HepG2 (cell line): ENCODE results near the gene REEP2. TPM values are rescaled to one million over a fixed set of nuclear protein-coding genes. Genes with fewer than 3 reads are reported as not detected.

Source experiments
- FOXA1 ChIP-seq, 2 experiments: fragments of 450-650 bp in 1 of 2; sonication (generic) in 1 of 2; formaldehyde crosslinking in 1 of 2; IDR thresholded peaks; 2 replicates each; pipeline versions ENCODE4 v1.4.0 to v1.6.1; 2016 to 2020; ENCODE audit warnings: missing genetic modification reagents in 1 of 2
- MEF2D ChIP-seq: sonication (generic); formaldehyde crosslinking; IDR thresholded peaks from 2 replicates; pipeline ENCODE4 v1.5.1; 2020; ENCODE audit warnings: mild to moderate bottlenecking, missing genetic modification reagents
- PHF21A ChIP-seq: sonication (generic); formaldehyde crosslinking; IDR thresholded peaks from 2 replicates; pipeline ENCODE4 v1.5.0; 2020; ENCODE audit warnings: mild to moderate bottlenecking, missing genetic modification reagents
- RAD21 ChIP-seq: fragments of 450-650 bp; formaldehyde crosslinking; IDR thresholded peaks from 2 replicates; pipeline ENCODE4 v1.5.0; 2020; ENCODE audit warnings: mild to moderate bottlenecking
- SAFB2 ChIP-seq: sonication (generic); formaldehyde crosslinking; IDR thresholded peaks from 2 replicates; pipeline ENCODE4 v1.5.1; 2020; ENCODE audit warnings: missing genetic modification reagents, low read depth, mild to moderate bottlenecking, borderline replicate concordance
- SIN3B ChIP-seq: fragments of 150-350 bp; IDR thresholded peaks from 2 replicates; pipeline ENCODE4 v1.6.1; 2014; ENCODE audit warnings: low read length
- TEAD3 ChIP-seq: optimal IDR thresholded peaks from 2 replicates; pipeline ENCODE3; 2016; ENCODE audit warnings: borderline replicate concordance
- TFDP1 ChIP-seq: IDR thresholded peaks from 2 replicates; pipeline ENCODE4 v1.6.1; 2016; ENCODE audit warnings: missing compliant biosample characterization, missing genetic modification reagents, borderline replicate concordance
- UBTF ChIP-seq: sonication (generic); formaldehyde crosslinking; IDR thresholded peaks from 2 replicates; pipeline ENCODE4 v1.4.0; 2020; ENCODE audit warnings: mild to moderate bottlenecking, missing genetic modification reagents
- ZBTB38 ChIP-seq: sonication (generic); formaldehyde crosslinking; IDR thresholded peaks from 2 replicates; pipeline ENCODE4 v1.5.1; 2020; ENCODE audit warnings: mild to moderate bottlenecking, missing genetic modification reagents
- ZNF329 ChIP-seq: sonication (generic); formaldehyde crosslinking; IDR thresholded peaks from 2 replicates; pipeline ENCODE4 v1.9.0; 2021; ENCODE audit warnings: low read depth, mild to moderate bottlenecking, missing genetic modification reagents
- ZNF556 ChIP-seq: sonication (generic); formaldehyde crosslinking; IDR thresholded peaks from 2 replicates; pipeline ENCODE4 v1.4.0; 2020; ENCODE audit warnings: mild to moderate bottlenecking, missing genetic modification reagents, borderline replicate concordance
- ZNF563 ChIP-seq: sonication (generic); formaldehyde crosslinking; IDR thresholded peaks from 2 replicates; pipeline ENCODE4 v1.8.0; 2022; ENCODE audit warnings: mild to moderate bottlenecking, moderate library complexity, missing genetic modification reagents
- ZNF574 ChIP-seq: sonication (generic); formaldehyde crosslinking; IDR thresholded peaks from 2 replicates; pipeline ENCODE4 v1.4.0; 2020; ENCODE audit warnings: missing genetic modification reagents
- ZNF674 ChIP-seq: sonication (generic); formaldehyde crosslinking; IDR thresholded peaks from 2 replicates; pipeline ENCODE4 v1.5.0; 2020; ENCODE audit warnings: low read depth, mild to moderate bottlenecking, missing genetic modification reagents
- ZSCAN20 ChIP-seq: sonication (generic); formaldehyde crosslinking; IDR thresholded peaks from 2 replicates; pipeline ENCODE4 v1.4.0; 2020; ENCODE audit warnings: missing genetic modification reagents, mild to moderate bottlenecking, borderline replicate concordance
- ZSCAN9 ChIP-seq: IDR thresholded peaks from 2 replicates; pipeline ENCODE4 v1.6.1; 2016; ENCODE audit warnings: borderline replicate concordance
- polyA plus RNA-seq, 8 experiments: library from polyadenylated mRNA; depleted of rRNA in 3 of 8; stranded (reverse) in 7 of 8; unstranded in 1 of 8; fragments of >200 nt; fragmentation: Illumina TruSeq in 4 of 8; extraction: Trizol in 4 of 8; gene quantifications; 2 replicates each; pipeline versions ENCODE4 v1.2.1 to v1.2.3, GENCODE V29; 2011 to 2016; ENCODE audit warnings: low read depth in 4 of 8, missing spikeins in 1 of 8, mixed read lengths in 1 of 8; ENCODE audit not compliant: insufficient read depth in 1 of 8
- total RNA-seq, 5 experiments: library from RNA; depleted of rRNA; stranded (reverse); fragments of >200 nt; fragmentation: Illumina TruSeq; extraction: Trizol; gene quantifications; 2 replicates each; pipeline ENCODE4 v1.2.3, GENCODE V29; 2016; ENCODE audit warnings: low read depth in 1 of 5
- TF ChIP-seq, protein P1 (sequence below): sonication (generic); formaldehyde crosslinking; IDR thresholded peaks from 2 replicates; pipeline ENCODE4 v1.4.0; 2020; ENCODE audit warnings: missing genetic modification reagents
- TF ChIP-seq, protein P2 (sequence below): sonication (generic); formaldehyde crosslinking; IDR thresholded peaks from 2 replicates; pipeline ENCODE4 v1.5.0; 2020; ENCODE audit warnings: mild to moderate bottlenecking, missing genetic modification reagents, borderline replicate concordance

The REEP2 gene
- total and polyA plus RNA-seq, 2 of the 13 experiments (the other 11 are each of a cell fraction or from before 2014, with no cell fraction given): 5.3 to 7.8 TPM

- no peak for TF ChIP-seq ZNF574
- no peak for TF ChIP-seq ZNF674
- no peak for TF ChIP-seq ZNF563 (CRISPR knock-in tag)
- TF ChIP-seq RAD21 (CRISPR knock-in tag): peak; percentile 94
- no peak for TF ChIP-seq SIN3B
- no peak for TF ChIP-seq ZSCAN20
- TF ChIP-seq, protein P1, sequence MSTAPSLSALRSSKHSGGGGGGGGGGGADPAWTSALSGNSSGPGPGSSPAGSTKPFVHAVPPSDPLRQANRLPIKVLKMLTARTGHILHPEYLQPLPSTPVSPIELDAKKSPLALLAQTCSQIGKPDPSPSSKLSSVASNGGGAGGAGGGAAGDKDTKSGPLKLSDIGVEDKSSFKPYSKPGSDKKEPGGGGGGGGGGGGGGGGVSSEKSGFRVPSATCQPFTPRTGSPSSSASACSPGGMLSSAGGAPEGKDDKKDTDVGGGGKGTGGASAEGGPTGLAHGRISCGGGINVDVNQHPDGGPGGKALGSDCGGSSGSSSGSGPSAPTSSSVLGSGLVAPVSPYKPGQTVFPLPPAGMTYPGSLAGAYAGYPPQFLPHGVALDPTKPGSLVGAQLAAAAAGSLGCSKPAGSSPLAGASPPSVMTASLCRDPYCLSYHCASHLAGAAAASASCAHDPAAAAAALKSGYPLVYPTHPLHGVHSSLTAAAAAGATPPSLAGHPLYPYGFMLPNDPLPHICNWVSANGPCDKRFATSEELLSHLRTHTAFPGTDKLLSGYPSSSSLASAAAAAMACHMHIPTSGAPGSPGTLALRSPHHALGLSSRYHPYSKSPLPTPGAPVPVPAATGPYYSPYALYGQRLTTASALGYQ (CRISPR knock-in tag): no peak
- 0 out of 2 replicates have a peak, but pooled peaks have one; percentile 68 for TF ChIP-seq ZNF556 (CRISPR knock-in tag)
- TF ChIP-seq TEAD3 (CRISPR knock-in tag): peak; percentile 55
- TF ChIP-seq, protein P2, sequence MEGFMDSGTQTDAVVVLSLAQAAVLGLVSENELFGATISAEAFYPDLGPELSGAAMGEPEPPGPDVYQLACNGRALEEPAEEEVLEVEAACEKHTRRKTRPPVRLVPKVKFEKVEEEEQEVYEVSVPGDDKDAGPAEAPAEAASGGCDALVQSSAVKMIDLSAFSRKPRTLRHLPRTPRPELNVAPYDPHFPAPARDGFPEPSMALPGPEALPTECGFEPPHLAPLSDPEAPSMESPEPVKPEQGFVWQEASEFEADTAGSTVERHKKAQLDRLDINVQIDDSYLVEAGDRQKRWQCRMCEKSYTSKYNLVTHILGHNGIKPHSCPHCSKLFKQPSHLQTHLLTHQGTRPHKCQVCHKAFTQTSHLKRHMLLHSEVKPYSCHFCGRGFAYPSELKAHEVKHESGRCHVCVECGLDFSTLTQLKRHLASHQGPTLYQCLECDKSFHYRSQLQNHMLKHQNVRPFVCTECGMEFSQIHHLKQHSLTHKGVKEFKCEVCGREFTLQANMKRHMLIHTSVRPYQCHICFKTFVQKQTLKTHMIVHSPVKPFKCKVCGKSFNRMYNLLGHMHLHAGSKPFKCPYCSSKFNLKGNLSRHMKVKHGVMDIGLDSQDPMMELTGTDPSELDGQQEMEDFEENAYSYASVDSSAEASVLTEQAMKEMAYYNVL (CRISPR knock-in tag): no peak
- TF ChIP-seq MEF2D (CRISPR knock-in tag): 0 out of 2 replicates have a peak, but pooled peaks have one; percentile 27
- TF ChIP-seq ZBTB38 (CRISPR knock-in tag): 0 out of 2 replicates have a peak, but pooled peaks have one; percentile 50
- TF ChIP-seq ZNF329 (CRISPR knock-in tag): no peak
- TF ChIP-seq ZSCAN9 (CRISPR knock-in tag): no peak
- TF ChIP-seq UBTF (CRISPR knock-in tag): 0 out of 2 replicates have a peak, but pooled peaks have one; percentile 54
- TF ChIP-seq PHF21A (CRISPR knock-in tag): no peak
- TF ChIP-seq TFDP1 (CRISPR knock-in tag): no peak
- TF ChIP-seq FOXA1 (IDR thresholded peaks at IDR 0.05): no peak
- TF ChIP-seq FOXA1 (CRISPR knock-in tag; IDR thresholded peaks at IDR 0.05): no peak
- TF ChIP-seq SAFB2: no peak
These were observed 10.8 kb downstream of the REEP2 start (continued) for GRCh38 chr5:138449501-138450239.
